ENCODE measurements around the gene NQO1.

GRCh38 chr16:69726313-69727060 lies at the start of gene NQO1:
- no peak for TF ChIP-seq CTCF (conservative IDR thresholded peaks at IDR 0.05)
- TF ChIP-seq ZFX (IDR thresholded peaks at IDR 0.05): no peak

Measured in C4-2B (cell line).